ENCODE data around the gene SUPT3H. TPM values are rescaled to one million over a fixed set of nuclear protein-coding genes. Genes with fewer than 3 reads are reported as not detected.

Gene SUPT3H
- total and polyA plus RNA-seq, 4 donors = 0.85 to 4.8 (median 2.4) TPM

GRCh38 chr6:44843734-44844133, 534.0 kb downstream of the SUPT3H start:
- no peaks in the 10 kb centered on the region for H3K4me1 ChIP-seq (ENCODE audit: control insufficient read depth in 4 of 4, insufficient read depth in 4 of 4, low read length in 3 of 4)
- 28% methylated on average over 3 of the region's 3 CpGs for WGBS
- H3K27ac ChIP-seq (ENCODE audit: low read depth in 1 of 2, low read length in 2 of 2) = no peak overlapping the region
- no peaks in the 10 kb centered on the region for H3K9me3 ChIP-seq (ENCODE audit: control insufficient read depth in 4 of 4, low read length in 3 of 4)
- H3K9ac ChIP-seq (ENCODE audit: low read depth in 1 of 2, low read length in 2 of 2) = no peak overlapping the region
- no peak overlapping the region for H3K4me3 ChIP-seq (ENCODE audit: low read depth in 1 of 3, low read length in 3 of 3)
- DNase-seq (ENCODE audit: low spot score) = no peak
- H3K36me3 ChIP-seq (ENCODE audit: control insufficient read depth in 4 of 4, insufficient read depth in 3 of 4, low read depth in 1 of 4, low read length in 3 of 4) = no peaks in the 10 kb centered on the region
- no peaks in the 10 kb centered on the region for H3K27me3 ChIP-seq (ENCODE audit: control insufficient read depth in 4 of 4, insufficient read depth in 4 of 4, low read length in 3 of 4)
- no peak for TF ChIP-seq REST (IDR thresholded peaks at IDR 0.05)
- TF ChIP-seq RAD21 (IDR thresholded peaks at IDR 0.05) = peak in 1 of 2 donors; percentile 19
- TF ChIP-seq HNF4G (IDR thresholded peaks at IDR 0.05) = no peak
- TF ChIP-seq HNF4A (conservative IDR thresholded peaks at IDR 0.05) = peak; percentile 6 to 53
- TF ChIP-seq EGR1 (IDR thresholded peaks at IDR 0.05; ENCODE audit: low read depth in 2 of 2) = no peak

GRCh38 chr6:44842616-44843015, 535.1 kb downstream of the SUPT3H start:
- no peak overlapping the region for H3K27ac ChIP-seq (ENCODE audit: low read depth in 1 of 2, low read length in 2 of 2)
- H3K36me3 ChIP-seq (ENCODE audit: control insufficient read depth in 4 of 4, insufficient read depth in 3 of 4, low read depth in 1 of 4, low read length in 3 of 4) = no peaks in the 10 kb centered on the region
- H3K27me3 ChIP-seq (ENCODE audit: control insufficient read depth in 4 of 4, insufficient read depth in 4 of 4, low read length in 3 of 4) = no peaks in the 10 kb centered on the region
- no peak overlapping the region for H3K4me3 ChIP-seq (ENCODE audit: low read depth in 1 of 3, low read length in 3 of 3)
- no peak overlapping the region for H3K9ac ChIP-seq (ENCODE audit: low read depth in 1 of 2, low read length in 2 of 2)
- no peak for DNase-seq (ENCODE audit: low spot score)
- WGBS = 93% methylated on average over 3 of the region's 3 CpGs
- H3K9me3 ChIP-seq (ENCODE audit: control insufficient read depth in 4 of 4, low read length in 3 of 4) = no peaks in the 10 kb centered on the region
- no peaks in the 10 kb centered on the region for H3K4me1 ChIP-seq (ENCODE audit: control insufficient read depth in 4 of 4, insufficient read depth in 4 of 4, low read length in 3 of 4)
- TF ChIP-seq TAF1 (conservative IDR thresholded peaks at IDR 0.05) = no peak
- TF ChIP-seq MAX (IDR thresholded peaks at IDR 0.05) = no peak
- no peak for TF ChIP-seq FOXA2 (IDR thresholded peaks at IDR 0.05)
- no peak for TF ChIP-seq ZBTB33 (IDR thresholded peaks at IDR 0.05)
- TF ChIP-seq NR2F2 (IDR thresholded peaks at IDR 0.05) = no peak
- TF ChIP-seq RAD21 (IDR thresholded peaks at IDR 0.05) = no peak
- no peak for TF ChIP-seq REST (IDR thresholded peaks at IDR 0.05)
- TF ChIP-seq EGR1 (IDR thresholded peaks at IDR 0.05; ENCODE audit: low read depth in 2 of 2) = no peak
- TF ChIP-seq CTCF (IDR thresholded peaks at IDR 0.05; ENCODE audit: low read depth, low read length, missing input control) = no peak
- TF ChIP-seq HNF4G (IDR thresholded peaks at IDR 0.05) = no peak
- no peak for TF ChIP-seq SP1 (IDR thresholded peaks at IDR 0.05)
- no peak for TF ChIP-seq YY1 (IDR thresholded peaks at IDR 0.05)
- TF ChIP-seq GABPA (IDR thresholded peaks at IDR 0.05 in 1 of 2, conservative IDR thresholded peaks at IDR 0.05 in 1 of 2) = no peak
- no peak for TF ChIP-seq RXRA (IDR thresholded peaks at IDR 0.05)
- TF ChIP-seq HNF4A (conservative IDR thresholded peaks at IDR 0.05) = no peak
- no peak for TF ChIP-seq FOXA1 (IDR thresholded peaks at IDR 0.05)
- TF ChIP-seq JUND (IDR thresholded peaks at IDR 0.05) = no peak
- no peak for TF ChIP-seq ATF3 (IDR thresholded peaks at IDR 0.05)
